K562 (cell line): ENCODE results near the gene ZNF141. TPM values are rescaled to one million over a fixed set of nuclear protein-coding genes. Genes with fewer than 3 reads are reported as not detected.

Experiments
- ATAC-seq: fragments of 200-7000 bp; cut with Tn5 transposase; 3 replicates; pipeline ENCODE4 v1.9.1; 2020; ENCODE audit warnings: moderate library complexity
- BruUV-seq: library from RNA; stranded (reverse); fragments of 400-500 nt; replicated peaks from 2 replicates; lab custom pipeline; 2021; lab: Mats Ljungman, UMichigan
- CTCF ChIA-PET: fragments of 300-600 bp; formaldehyde crosslinking; extraction: SDS; loops from one replicate; lab custom pipeline; 2021; ENCODE audit warnings: low intra/inter-chr PET ratio; lab: Yijun Ruan, JAX
- POLR2A ChIA-PET: fragments of 300-600, 350-650 bp; sonication (Branson Sonifier 250); formaldehyde crosslinking; extraction: SDS; loops from one replicate; lab custom pipeline; 2021; ENCODE audit warnings: antibody characterized with exemption, inconsistent platforms; lab: Yijun Ruan, JAX
- DNase-seq, 4 experiments: peaks; one replicate each; pipeline versions ENCODE4 v3.0.0 to v3.0.0-alpha.2; 2011 to 2018; ENCODE audit warnings: low spot score in 3 of 4, mixed read lengths in 3 of 4; ENCODE audit errors: extremely low read depth in 1 of 4
- FAIRE-seq: peaks from 2 replicates; lab custom pipeline; 2011; peaks lifted over from hg19 to GRCh38; lab: Jason Lieb, UNC
- H2AFZ ChIP-seq: 2 replicates; pipeline ENCODE4 v1.6.0; 2011; ENCODE audit warnings: low read depth, low read length, control low read depth, inconsistent platforms
- H3K27ac ChIP-seq: fragments of 200-600 bp; 3 replicates; pipeline ENCODE4 v1.8.0; 2011; ENCODE audit warnings: low read depth, mild to moderate bottlenecking, control low read depth, inconsistent platforms, low read length, moderate library complexity, mixed read lengths; ENCODE audit errors: extremely low read depth
- H3K27me3 ChIP-seq, 2 experiments: fragments of 300-600 bp in 1 of 2; 2 replicates in 1 of 2; 3 replicates in 1 of 2; pipeline versions ENCODE4 v1.6.0 to v1.8.0; 2011; ENCODE audit warnings: inconsistent platforms in 2 of 2, low read length in 2 of 2, mild to moderate bottlenecking in 1 of 2, mixed read lengths in 1 of 2, moderate library complexity in 1 of 2; ENCODE audit not compliant: control insufficient read depth in 2 of 2, insufficient read depth in 2 of 2
- H3K36me3 ChIP-seq: fragments of 300-600 bp; 3 replicates; pipeline ENCODE4 v1.8.0; 2011; ENCODE audit warnings: mild to moderate bottlenecking, low read length, inconsistent platforms; ENCODE audit not compliant: control insufficient read depth, insufficient read depth
- H3K4me1 ChIP-seq, 2 experiments: fragments of 200-600 bp in 1 of 2; replicated peaks in 1 of 2; 2 replicates in 1 of 2; 3 replicates in 1 of 2; pipeline versions ENCODE4 v1.5.1 to v1.8.0; 2011; ENCODE audit warnings: inconsistent platforms in 2 of 2, low read length in 2 of 2, mild to moderate bottlenecking in 1 of 2, mixed read lengths in 1 of 2, moderate library complexity in 1 of 2; ENCODE audit not compliant: control insufficient read depth in 2 of 2, insufficient read depth in 2 of 2
- H3K4me2 ChIP-seq: 2 replicates; pipeline ENCODE4 v1.6.1; 2011; ENCODE audit warnings: low read length, control low read depth, inconsistent platforms, mixed read lengths; ENCODE audit not compliant: insufficient read depth
- H3K4me3 ChIP-seq: fragments of 200-600 bp; sonication (generic), shearing (Covaris generic); 2 replicates; pipeline ENCODE4 v1.5.1; 2016; ENCODE audit warnings: control low read depth, inconsistent platforms
- H3K79me2 ChIP-seq: fragments of 200-600 bp; 3 replicates; pipeline ENCODE4 v1.8.0; 2011; ENCODE audit warnings: low read length, inconsistent platforms; ENCODE audit not compliant: control insufficient read depth, insufficient read depth
- H3K9ac ChIP-seq, 2 experiments: 2 replicates each; pipeline versions ENCODE4 v1.6.0 to v1.6.1; 2011; ENCODE audit warnings: low read depth in 2 of 2, low read length in 2 of 2, control low read depth in 1 of 2, inconsistent platforms in 1 of 2, mild to moderate bottlenecking in 1 of 2, mixed read lengths in 1 of 2; ENCODE audit not compliant: insufficient read depth in 1 of 2
- H3K9me1 ChIP-seq: one replicate; pipeline ENCODE4 v1.6.0; 2011; ENCODE audit warnings: inconsistent platforms, mild to moderate bottlenecking, low read length, moderate library complexity; ENCODE audit not compliant: control insufficient read depth, insufficient read depth
- H3K9me3 ChIP-seq: replicated peaks from 2 replicates; pipeline ENCODE4 v1.5.1; 2011; ENCODE audit warnings: low read depth, low read length, inconsistent platforms; ENCODE audit not compliant: control insufficient read depth, insufficient read depth
- H4K20me1 ChIP-seq: replicated peaks from 2 replicates; pipeline ENCODE4 v1.6.1; 2011; ENCODE audit warnings: low read length, inconsistent platforms, mixed read lengths; ENCODE audit not compliant: control insufficient read depth, insufficient read depth
- CBX3 ChIP-seq, 2 experiments: IDR thresholded peaks; 1 replicate in 1 of 2; 2 replicates in 1 of 2; pipeline ENCODE4 v1.6.1; 2012; ENCODE audit warnings: inconsistent platforms in 2 of 2, low read length in 2 of 2, borderline replicate concordance in 1 of 2, control low read depth in 1 of 2
- ZBTB17 ChIP-seq: fragments of 450-650 bp; formaldehyde crosslinking; IDR thresholded peaks from 2 replicates; pipeline ENCODE4 v1.4.0; 2020; ENCODE audit warnings: mild to moderate bottlenecking
- WGBS: fragments of 100-300 bp; shearing (Covaris generic); methylation state at CpG from one replicate; pipeline ENCODE4 v1.1.6; 2016; ENCODE audit warnings: low coverage, mixed read lengths; ENCODE audit not compliant: insufficient coverage; ENCODE audit errors: missing lambda C conversion rate; 5-methylcytosine and 5-hydroxymethylcytosine counted together
- in situ Hi-C: fragments of 300-500 bp; cut with MboI; formaldehyde crosslinking; loops from 4 replicates; pipeline ENCODE4 v1.15.0; 2018; ENCODE audit warnings: inconsistent platforms, mixed read lengths
- intact Hi-C: fragments of 100-400 bp; cut with micrococcal nuclease; formaldehyde crosslinking; loops from 2 replicates; pipeline ENCODE4 v1.14.2; 2022
- polyA plus RNA-seq, 8 experiments: library from polyadenylated mRNA; depleted of rRNA in 4 of 8; stranded (reverse) in 5 of 8; unstranded in 3 of 8; fragments of >200 nt; fragmentation: Nextera tagmentation in 2 of 8; fragmentation: Illumina TruSeq in 1 of 8; extraction: Ambion mirVana in 2 of 8; extraction: Trizol in 1 of 8; gene quantifications; 2 replicates each; pipeline versions ENCODE4 v1.2.1 to v1.2.3, GENCODE V29; 2011 to 2014; ENCODE audit warnings: inconsistent platforms in 1 of 8, missing spikeins in 1 of 8
- total RNA-seq, 7 experiments: library from RNA; depleted of rRNA in 6 of 7; stranded (reverse); fragments of >200 nt in 6 of 7; fragmentation: Illumina TruSeq in 2 of 7; extraction: Trizol in 2 of 7; gene quantifications; 2 replicates each; pipeline versions ENCODE4 v1.2.1 to v1.2.3, GENCODE V29; 2011 to 2021; ENCODE audit warnings: low replicate concordance in 1 of 7
- TF ChIP-seq, protein P1 (sequence below): IDR thresholded peaks from 3 replicates; pipeline ENCODE4 v1.6.1; 2011; ENCODE audit warnings: borderline replicate concordance, mild to moderate bottlenecking; ENCODE audit not compliant: insufficient read length, insufficient read depth
- TF ChIP-seq, protein P2 (sequence below): fragments of 250-450 bp; sonication (Bioruptor Pico); IDR thresholded peaks from 2 replicates; pipeline ENCODE4 v1.8.0; 2021; ENCODE audit warnings: mild to moderate bottlenecking, moderate library complexity

ZNF141 gene
- total and polyA plus RNA-seq, 9 of the 15 experiments (the other 6 are each of a cell fraction or from before 2014, with no cell fraction given) = 0.09 TPM; not detected in 8

DNA sequence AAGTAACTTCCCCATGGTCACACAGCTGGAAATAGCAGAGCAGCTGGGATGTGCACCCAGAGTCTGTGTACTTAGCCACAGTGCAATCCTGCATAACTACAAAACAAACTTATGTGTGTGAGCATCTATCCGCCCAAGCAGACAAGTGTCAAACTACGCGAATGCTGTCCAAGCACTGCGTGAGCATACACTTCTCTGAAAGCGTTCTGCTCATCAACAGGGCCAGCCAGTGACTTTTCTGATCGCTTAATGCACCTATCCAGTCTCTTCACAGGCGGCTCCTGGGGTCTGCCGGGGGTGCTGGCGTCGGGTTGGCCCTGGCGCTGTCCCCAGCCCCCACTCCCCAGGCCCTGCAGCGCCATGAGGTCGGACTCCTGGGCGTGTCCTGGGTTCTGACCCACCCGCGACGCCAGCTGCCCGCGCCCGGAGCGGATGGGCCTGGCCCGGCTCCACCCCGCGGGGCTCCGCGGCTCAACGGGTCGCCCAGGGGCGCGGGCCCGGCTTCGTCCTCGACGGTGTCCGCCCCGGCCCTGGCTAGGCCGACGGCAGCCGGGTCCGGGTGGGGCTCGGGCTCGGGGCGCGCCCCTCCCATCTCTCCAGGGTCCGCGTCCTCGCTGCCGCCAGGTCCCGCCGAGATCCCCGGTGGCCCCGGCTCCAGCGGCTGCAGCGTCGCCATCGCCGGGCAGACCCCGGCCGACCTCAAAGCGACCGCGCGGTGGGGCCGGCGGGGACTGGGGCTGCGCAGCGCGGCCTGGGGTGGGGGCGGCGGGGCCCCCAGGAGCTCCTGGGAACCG is 1.3 kb upstream of the ZNF141 start (continued):
- TF ChIP-seq, protein P1, sequence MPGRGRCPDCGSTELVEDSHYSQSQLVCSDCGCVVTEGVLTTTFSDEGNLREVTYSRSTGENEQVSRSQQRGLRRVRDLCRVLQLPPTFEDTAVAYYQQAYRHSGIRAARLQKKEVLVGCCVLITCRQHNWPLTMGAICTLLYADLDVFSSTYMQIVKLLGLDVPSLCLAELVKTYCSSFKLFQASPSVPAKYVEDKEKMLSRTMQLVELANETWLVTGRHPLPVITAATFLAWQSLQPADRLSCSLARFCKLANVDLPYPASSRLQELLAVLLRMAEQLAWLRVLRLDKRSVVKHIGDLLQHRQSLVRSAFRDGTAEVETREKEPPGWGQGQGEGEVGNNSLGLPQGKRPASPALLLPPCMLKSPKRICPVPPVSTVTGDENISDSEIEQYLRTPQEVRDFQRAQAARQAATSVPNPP = no peak
- no peak for TF ChIP-seq ZBTB17 (CRISPR knock-in tag)
- no peak for TF ChIP-seq CBX3 (IDR thresholded peaks at IDR 0.05; ENCODE audit: borderline replicate concordance in 1 of 2, low read length in 2 of 2)

DNA sequence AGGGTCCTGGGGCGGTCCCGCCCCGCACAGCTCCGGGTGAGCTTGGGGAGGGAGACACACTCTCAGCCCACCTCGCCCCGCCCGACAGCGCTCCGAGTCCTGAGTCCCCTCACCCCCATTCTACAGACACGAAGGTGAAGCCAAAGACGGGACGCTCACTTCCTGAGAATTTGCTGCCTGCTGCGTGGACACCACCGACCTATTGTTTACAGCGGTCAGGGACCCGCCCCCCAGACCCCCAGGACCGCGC is 796 bp upstream of the ZNF141 start:
- Histone ChIP-seq H3K4me2 (no peak overlapping the region), H3K9ac (no peak overlapping the region), H3K9me3 (no peaks in the 10 kb centered on the region), H3K27me3 (no peaks in the 10 kb centered on the region), H3K4me1 (no peaks in the 10 kb centered on the region), H3K4me3 (no peak overlapping the region), H4K20me1 (no peaks in the 10 kb centered on the region), H3K9me1 (no peaks in the 10 kb centered on the region), H3K79me2 (no peaks in the 10 kb centered on the region), H3K36me3 (no peaks in the 10 kb centered on the region), H3K27ac (no peak overlapping the region), H2AFZ (no peak overlapping the region)
- DNase-seq (no peak), ATAC-seq (no peak), FAIRE-seq (no peak)
- TF ChIP-seq, protein P2, sequence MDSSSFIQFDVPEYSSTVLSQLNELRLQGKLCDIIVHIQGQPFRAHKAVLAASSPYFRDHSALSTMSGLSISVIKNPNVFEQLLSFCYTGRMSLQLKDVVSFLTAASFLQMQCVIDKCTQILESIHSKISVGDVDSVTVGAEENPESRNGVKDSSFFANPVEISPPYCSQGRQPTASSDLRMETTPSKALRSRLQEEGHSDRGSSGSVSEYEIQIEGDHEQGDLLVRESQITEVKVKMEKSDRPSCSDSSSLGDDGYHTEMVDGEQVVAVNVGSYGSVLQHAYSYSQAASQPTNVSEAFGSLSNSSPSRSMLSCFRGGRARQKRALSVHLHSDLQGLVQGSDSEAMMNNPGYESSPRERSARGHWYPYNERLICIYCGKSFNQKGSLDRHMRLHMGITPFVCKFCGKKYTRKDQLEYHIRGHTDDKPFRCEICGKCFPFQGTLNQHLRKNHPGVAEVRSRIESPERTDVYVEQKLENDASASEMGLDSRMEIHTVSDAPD = no peak
- intact Hi-C loops = no loop called here
- ChIA-PET CTCF (no interaction called here), POLR2A (no interaction called here)
- 20% methylated on average over 1 of the region's 18 CpGs for WGBS
- in situ Hi-C loops = no loop called here
- BruUV-seq = no TSS peak
